ENCODE results near the gene ZNF311. TPM values are rescaled to one million over a fixed set of nuclear protein-coding genes. Genes with fewer than 3 reads are reported as not detected.
A peak's percentile ranks its signal among the peaks of the same experiment; 100 is the strongest.

The ZNF311 gene
- total RNA-seq: 0.86 and 0.97 TPM in 2 replicates

DNA sequence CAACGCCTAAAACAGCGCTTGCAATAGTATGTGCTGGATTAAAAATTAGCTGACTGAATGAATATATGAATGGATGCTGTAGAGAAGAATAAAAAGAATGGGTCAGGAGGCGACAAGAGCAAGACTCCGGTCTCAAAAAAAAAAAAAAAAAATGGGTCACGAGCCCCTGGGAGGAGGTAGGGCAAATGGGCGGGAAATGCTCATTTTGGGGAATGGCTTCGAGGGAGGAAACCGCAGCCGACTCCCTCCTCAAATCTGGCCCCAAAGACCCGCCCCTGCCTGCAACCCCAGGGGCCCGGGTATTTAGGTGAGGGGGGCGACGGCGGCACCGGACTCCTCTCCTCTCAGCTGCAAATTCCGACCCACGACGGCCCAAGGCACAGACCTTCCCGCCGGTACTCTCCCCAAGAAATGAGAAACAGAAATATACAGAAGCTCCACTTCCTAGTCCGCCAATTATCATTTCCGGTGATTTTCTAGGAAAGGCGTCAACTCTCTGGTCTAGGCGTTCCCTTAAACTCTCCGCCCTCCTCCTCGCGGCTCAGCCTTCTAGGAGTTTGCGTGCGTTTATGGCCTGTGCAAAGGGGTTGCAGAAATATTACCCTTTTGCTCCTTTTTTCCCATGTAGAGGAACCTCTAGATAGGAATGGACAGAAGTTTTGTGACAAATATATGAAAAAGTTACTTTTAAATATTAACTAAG is at the start of gene ZNF311:
Gene ZNF311 (minus strand): TSS at position 133 of the 703 bp plus-strand sequence. CDS start 1,361 bp downstream, outside the sequence.
- DNase-seq: peak; percentile 85
- H3K4me3 Mint-ChIP-seq: peak within 1 kb of the TSS; percentile 90
- H3K27me3 Mint-ChIP-seq: peaks cover 7% of the 10 kb centered on the region
- peaks cover 17% of the 10 kb centered on the region for H3K9me3 Mint-ChIP-seq
- peaks cover 7% of the 10 kb centered on the region for H3K36me3 Mint-ChIP-seq (ENCODE audit: low read depth)
- intact Hi-C loops (cut with micrococcal nuclease): loop anchor here (2.0 kb wide), 1 partner anchor 23 kb away; no protein-coding TSS in a partner anchor
- peaks cover 20% of the 10 kb centered on the region for H3K4me1 Mint-ChIP-seq
- H3K27ac Mint-ChIP-seq: peak within 1 kb of the TSS; percentile 87

DNA sequence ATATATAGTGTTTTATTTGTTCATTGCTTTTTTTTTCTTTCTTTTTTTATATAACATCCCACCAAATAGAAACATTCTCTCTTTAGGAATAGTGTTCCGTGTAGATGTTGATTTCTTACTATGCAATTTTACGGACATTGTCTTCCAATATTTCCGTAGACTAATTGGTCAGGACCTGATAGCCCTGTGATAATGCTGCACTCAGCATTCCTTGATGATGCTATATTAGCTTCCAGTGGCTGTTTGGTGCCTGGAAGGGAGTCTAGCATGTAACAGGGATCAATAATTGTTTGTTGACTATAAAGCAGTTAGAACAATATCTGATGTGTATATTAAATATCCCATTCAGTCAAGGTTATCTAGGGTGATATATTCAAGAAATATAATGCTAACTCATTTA is 46.6 kb upstream of the ZNF311 start:
- intact Hi-C loops (cut with micrococcal nuclease): no loop called here
- H3K27me3 Mint-ChIP-seq: peaks cover 15% of the 10 kb centered on the region

DNA sequence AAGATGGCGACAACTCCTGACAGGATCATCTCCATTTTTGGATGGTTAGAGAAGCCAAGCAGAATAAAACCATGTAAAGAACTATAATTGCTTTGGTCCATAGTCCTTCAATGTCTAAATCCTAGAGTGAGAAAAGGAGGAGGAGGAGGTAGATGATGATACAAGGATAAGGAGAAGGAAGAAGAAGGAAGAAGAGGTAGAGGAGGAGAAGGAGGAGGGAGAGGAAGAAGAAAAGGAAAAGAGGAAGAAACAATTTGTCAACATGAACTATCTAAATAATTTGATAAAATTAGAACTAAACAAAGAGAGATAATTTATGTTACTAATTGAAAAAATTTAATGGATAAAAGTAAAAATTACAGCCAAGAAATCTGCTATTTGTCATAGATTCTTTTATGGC is 40.0 kb upstream of the ZNF311 start, which contains the start of gene OR2W1:
Gene OR2W1 (minus strand): TSS at position 101 of the 400 bp plus-strand sequence. CDS start 0 bp downstream, at position 101.
- no peak for DNase-seq
- no peaks in the 10 kb centered on the region for H3K9me3 Mint-ChIP-seq
- H3K27me3 Mint-ChIP-seq: peaks cover 31% of the 10 kb centered on the region
- H3K27ac Mint-ChIP-seq: no peak within 1 kb of the TSS
- H3K4me1 Mint-ChIP-seq: no peaks in the 10 kb centered on the region
- H3K4me3 Mint-ChIP-seq: no peak within 1 kb of the TSS
- no peaks in the 10 kb centered on the region for H3K36me3 Mint-ChIP-seq (ENCODE audit: low read depth)
- intact Hi-C loops (cut with micrococcal nuclease): no loop called here

More for the DNA sequence above, 46.6 kb upstream of the ZNF311 start:
- Mint-ChIP-seq H3K27ac (no peak overlapping the region), H3K4me3 (no peak overlapping the region), H3K4me1 (no peaks in the 10 kb centered on the region), H3K9me3 (no peaks in the 10 kb centered on the region), H3K36me3 (ENCODE audit: low read depth) (no peaks in the 10 kb centered on the region)
- no peak for DNase-seq

DNA sequence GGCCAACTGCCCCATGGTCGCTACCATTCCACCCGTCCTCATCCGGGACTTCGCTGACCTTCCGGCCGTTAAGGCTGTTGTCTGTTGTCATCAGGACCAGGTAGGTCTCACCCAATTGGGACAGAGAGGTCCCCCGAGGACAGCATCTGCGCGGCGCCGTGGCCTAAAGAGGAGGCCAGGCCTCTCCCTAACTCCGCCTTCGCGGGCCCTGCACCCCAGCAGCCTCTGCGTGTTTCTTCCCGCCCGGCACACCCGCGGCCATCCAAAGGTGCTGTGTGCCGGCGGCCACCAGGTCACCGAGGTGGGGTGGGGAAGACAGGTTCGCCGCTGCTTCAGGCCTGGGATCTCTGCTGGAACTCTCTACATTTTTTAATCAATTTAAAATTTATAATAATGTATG is 30.8 kb upstream of the ZNF311 start:
- peaks cover 21% of the 10 kb centered on the region for H3K27me3 Mint-ChIP-seq
- no peaks in the 10 kb centered on the region for H3K9me3 Mint-ChIP-seq
- intact Hi-C loops (cut with micrococcal nuclease): no loop called here
- DNase-seq: no peak
- no peak overlapping the region for H3K27ac Mint-ChIP-seq
- no peaks in the 10 kb centered on the region for H3K36me3 Mint-ChIP-seq (ENCODE audit: low read depth)
- no peaks in the 10 kb centered on the region for H3K4me1 Mint-ChIP-seq
- H3K4me3 Mint-ChIP-seq: no peak overlapping the region

DNA sequence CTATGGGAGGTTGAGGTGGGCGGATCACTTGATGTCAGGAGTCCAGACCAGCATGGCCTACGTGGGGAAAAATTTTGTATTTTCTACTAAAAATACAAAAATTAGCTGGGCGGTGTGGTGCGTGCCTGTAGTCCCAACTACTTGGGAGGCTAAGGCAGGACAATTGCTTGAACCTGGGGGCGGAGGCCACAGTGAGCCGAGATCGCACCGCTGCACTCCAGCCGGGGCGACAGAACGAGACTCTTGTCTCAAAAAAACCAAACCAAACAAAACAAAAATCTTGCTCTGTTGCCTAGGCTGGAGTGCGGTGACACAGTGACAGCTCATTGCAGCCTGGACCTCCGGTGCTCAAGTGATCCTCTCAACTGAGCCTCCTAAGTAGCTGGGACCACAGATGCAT is 23.7 kb upstream of the ZNF311 start:
- no peaks in the 10 kb centered on the region for H3K36me3 Mint-ChIP-seq (ENCODE audit: low read depth)
- H3K4me3 Mint-ChIP-seq: no peak overlapping the region
- no peaks in the 10 kb centered on the region for H3K9me3 Mint-ChIP-seq
- peaks cover 38% of the 10 kb centered on the region for H3K27me3 Mint-ChIP-seq
- no peak for DNase-seq
- no peaks in the 10 kb centered on the region for H3K4me1 Mint-ChIP-seq
- intact Hi-C loops (cut with micrococcal nuclease): no loop called here
- no peak overlapping the region for H3K27ac Mint-ChIP-seq

DNA sequence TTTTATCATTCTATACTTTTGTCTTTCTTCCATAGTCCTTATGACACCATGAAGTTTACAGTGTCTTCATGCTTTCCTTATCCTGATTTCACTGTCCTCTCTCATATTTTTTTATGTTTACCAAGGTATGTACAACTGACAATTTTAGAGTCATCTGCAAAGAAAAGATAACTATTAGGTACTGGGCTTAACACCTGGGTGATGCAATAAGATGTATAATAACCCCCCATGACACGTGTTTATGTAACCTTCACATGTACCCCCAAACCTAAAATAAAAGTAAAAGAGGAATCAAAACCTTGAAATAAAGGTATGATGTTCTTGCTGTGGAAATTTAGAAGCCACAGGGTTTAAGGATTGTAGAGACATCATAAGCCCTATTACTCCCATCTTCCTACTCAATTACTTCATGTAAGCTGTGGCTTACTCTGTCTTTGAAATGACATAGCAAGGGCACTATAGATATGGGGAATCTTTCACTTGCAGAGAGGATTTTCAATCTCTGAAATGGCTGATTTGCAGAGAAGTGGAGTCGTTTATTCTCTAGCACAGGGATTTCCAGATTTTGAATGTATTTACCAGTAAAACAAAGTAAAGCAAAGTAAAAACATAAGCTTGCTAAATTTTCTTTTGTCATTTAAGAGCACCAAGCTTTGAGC is 20.9 kb upstream of the ZNF311 start:
- Mint-ChIP-seq H3K4me3 (no peak overlapping the region), H3K9me3 (no peaks in the 10 kb centered on the region), H3K36me3 (ENCODE audit: low read depth) (no peaks in the 10 kb centered on the region), H3K27ac (no peak overlapping the region), H3K4me1 (no peaks in the 10 kb centered on the region), H3K27me3 (peaks cover 48% of the 10 kb centered on the region)
- intact Hi-C loops (cut with micrococcal nuclease): no loop called here
- no peak for DNase-seq

DNA sequence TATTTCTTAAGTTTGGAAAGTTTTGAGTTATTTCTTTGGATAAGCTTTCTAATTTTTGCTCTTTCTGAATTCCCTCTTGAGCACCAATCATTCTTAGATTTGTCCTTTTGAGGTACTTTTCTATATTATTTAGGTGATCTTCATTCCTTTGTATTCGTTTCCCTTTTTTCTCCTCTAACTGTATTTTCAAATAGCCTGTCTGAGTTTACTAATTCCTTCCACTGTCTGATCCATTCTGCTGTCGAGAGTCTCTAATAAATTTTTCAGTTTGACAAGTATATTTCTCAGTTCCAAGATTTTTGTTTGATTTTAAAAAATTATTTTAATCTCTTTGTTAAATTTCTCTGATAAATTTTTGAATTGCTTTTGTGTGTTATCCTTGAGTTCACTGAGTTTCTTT is 16.3 kb upstream of the ZNF311 start:
- no peak for DNase-seq
- no peak overlapping the region for H3K4me3 Mint-ChIP-seq
- no peak overlapping the region for H3K27ac Mint-ChIP-seq
- peaks cover 50% of the 10 kb centered on the region for H3K27me3 Mint-ChIP-seq
- H3K9me3 Mint-ChIP-seq: no peaks in the 10 kb centered on the region
- peaks cover 5% of the 10 kb centered on the region for H3K4me1 Mint-ChIP-seq
- intact Hi-C loops (cut with micrococcal nuclease): no loop called here
- no peaks in the 10 kb centered on the region for H3K36me3 Mint-ChIP-seq (ENCODE audit: low read depth)

DNA sequence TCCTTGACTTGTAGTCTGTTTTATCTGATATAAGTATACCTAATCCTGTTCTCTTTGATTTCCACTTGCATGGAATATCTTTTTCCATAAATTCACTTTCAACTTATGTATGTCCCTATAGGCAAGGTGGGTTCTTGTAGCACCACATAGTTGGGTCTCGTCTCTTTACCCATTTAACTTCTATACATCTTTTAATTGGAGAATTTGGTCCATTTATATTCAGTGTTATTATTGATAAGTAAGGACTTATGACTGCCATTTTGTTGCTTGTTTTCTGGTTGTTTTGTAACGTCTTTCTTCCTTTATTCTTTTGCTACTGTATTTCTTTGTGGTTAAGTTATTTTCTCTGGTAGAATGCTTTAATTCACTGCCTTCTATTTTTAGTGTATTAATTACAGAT is 14.5 kb upstream of the ZNF311 start:
- Mint-ChIP-seq H3K27ac (no peak overlapping the region), H3K4me1 (peaks cover 12% of the 10 kb centered on the region), H3K36me3 (ENCODE audit: low read depth) (no peaks in the 10 kb centered on the region), H3K27me3 (peaks cover 41% of the 10 kb centered on the region), H3K9me3 (no peaks in the 10 kb centered on the region), H3K4me3 (no peak overlapping the region)
- no peak for DNase-seq
- intact Hi-C loops (cut with micrococcal nuclease): loop anchor here (10.0 kb wide), 2 partner anchors 155 to 1115 kb away; no protein-coding TSS in a partner anchor

DNA sequence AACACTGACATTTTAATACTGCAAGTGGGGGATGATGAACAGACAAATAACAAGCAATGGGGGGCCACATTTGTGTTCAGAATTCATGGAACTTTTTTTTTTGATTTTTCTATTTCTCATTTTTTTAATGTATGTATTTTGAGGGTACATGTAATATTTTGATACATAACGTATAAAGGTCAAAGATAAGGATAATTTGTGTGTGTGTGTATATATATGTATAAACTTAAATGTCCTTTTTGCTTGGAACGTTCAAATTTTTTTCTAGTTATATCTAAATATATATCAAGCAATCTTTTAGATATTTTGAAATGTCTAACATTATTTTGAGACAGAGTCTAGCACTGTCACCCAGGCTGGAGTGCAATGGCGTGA is 12.3 kb upstream of the ZNF311 start:
- peaks cover 32% of the 10 kb centered on the region for H3K27me3 Mint-ChIP-seq
- no peaks in the 10 kb centered on the region for H3K9me3 Mint-ChIP-seq
- no peak for DNase-seq
- H3K4me3 Mint-ChIP-seq: peak overlapping the region; percentile 89
- intact Hi-C loops (cut with micrococcal nuclease): loop anchor here (1.0 to 10.0 kb wide), 4 partner anchors 95 to 1113 kb away; partner anchors contain the start of gene TRIM27
- peaks cover 12% of the 10 kb centered on the region for H3K4me1 Mint-ChIP-seq
- H3K36me3 Mint-ChIP-seq (ENCODE audit: low read depth): no peaks in the 10 kb centered on the region
- no peak overlapping the region for H3K27ac Mint-ChIP-seq

DNA sequence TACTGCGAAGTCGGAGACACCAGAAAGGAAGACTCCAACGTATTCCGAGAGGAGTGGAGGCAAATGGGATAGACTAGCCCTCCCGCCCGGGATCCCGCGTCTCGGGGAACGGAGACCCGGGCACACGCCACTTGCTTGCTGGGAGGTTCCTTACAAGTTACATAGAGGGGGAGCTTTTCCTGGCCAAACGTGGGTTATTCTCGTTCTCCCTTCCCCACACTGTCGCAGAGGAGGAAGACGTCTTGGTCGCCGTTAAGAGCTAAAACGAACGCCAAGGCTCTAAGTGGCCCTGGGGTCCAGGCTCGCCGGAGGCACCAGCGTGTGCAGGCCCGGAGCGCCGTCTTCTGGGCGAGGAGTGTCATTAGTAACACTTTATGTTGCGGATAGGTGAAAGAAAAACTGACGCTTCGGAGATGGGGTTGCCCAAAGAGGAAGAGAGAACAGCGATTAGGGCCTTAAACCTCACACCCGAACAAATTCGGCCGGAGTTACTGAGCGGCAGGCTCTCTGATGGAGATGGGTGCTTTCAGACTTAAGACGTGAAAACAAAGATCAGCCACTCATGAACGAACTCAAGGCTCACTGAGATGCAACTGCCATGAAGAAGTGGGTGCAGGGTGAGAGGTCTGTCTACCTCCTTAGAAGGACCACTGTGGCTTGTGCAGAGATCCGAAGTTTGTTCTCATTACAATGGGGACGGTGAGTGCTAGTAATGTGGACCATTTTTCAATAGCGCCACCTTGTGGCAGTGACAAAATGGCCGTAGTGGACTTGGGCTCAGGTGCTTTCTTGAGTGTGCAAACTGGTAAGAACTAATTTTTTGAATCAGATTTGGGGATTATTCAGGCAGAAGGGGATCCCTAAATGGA is 11.7 kb upstream of the ZNF311 start:
- intact Hi-C loops (cut with micrococcal nuclease): loop anchor here (1.0 to 10.0 kb wide), 9 partner anchors 34 to 1112 kb away; partner anchors contain the start of gene TRIM27
- Mint-ChIP-seq H3K4me1 (peaks cover 12% of the 10 kb centered on the region), H3K36me3 (ENCODE audit: low read depth) (no peaks in the 10 kb centered on the region), H3K27ac (peak overlapping the region; percentile 82), H3K4me3 (peak overlapping the region; percentile 89), H3K9me3 (no peaks in the 10 kb centered on the region), H3K27me3 (peaks cover 26% of the 10 kb centered on the region)
- DNase-seq: peak; percentile 95

DNA sequence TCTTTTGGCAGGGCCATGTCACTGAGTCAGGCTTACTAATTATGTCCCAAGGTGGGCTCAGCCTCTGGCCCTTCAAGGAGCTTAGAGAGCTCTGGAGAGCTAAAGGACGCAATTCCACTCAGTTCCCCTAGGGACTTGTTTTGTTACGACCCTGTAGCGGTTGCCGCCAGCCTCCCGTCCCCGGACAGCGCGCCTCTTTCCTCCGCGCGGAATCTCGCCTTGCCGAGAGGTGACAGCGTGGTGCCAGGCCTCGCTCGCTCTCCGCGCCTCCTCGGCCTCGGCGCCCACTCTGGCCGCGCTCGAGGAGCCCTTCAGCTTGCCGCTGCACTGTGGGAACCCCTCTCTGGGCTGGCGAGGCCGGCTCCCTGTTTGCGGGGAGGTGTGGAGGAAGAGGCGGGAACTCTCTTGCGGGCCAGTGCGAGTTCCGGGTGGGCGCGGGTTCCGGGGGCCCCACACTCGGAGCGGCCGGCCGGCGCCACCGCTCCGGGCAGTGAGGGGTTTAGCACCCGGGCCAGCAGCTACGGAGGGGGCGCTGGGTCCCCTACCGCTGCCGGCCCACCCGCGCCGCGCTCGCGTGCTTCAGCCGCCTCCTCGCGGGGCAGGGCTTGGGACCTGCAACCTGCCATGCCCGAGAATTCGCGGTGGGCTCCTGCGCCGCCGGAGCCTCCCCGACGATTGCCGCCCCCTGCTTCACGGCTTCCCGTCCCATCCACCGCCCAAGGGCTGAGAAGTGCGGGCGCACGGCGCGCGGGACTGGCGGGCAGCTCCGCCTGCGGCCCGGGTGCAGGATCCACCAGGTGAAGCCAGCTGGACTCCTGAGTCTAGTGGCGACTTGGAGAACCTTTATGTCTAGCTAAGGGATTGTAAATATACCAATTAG is 9.9 kb upstream of the ZNF311 start:
- Mint-ChIP-seq H3K4me1 (peaks cover 19% of the 10 kb centered on the region), H3K27ac (no peak overlapping the region), H3K9me3 (no peaks in the 10 kb centered on the region), H3K27me3 (peaks cover 26% of the 10 kb centered on the region), H3K36me3 (ENCODE audit: low read depth) (peaks cover 2% of the 10 kb centered on the region), H3K4me3 (no peak overlapping the region)
- DNase-seq: peak; percentile 60
- intact Hi-C loops (cut with micrococcal nuclease): loop anchor here (10.0 kb wide), 2 partner anchors 150 to 1110 kb away; no protein-coding TSS in a partner anchor

DNA sequence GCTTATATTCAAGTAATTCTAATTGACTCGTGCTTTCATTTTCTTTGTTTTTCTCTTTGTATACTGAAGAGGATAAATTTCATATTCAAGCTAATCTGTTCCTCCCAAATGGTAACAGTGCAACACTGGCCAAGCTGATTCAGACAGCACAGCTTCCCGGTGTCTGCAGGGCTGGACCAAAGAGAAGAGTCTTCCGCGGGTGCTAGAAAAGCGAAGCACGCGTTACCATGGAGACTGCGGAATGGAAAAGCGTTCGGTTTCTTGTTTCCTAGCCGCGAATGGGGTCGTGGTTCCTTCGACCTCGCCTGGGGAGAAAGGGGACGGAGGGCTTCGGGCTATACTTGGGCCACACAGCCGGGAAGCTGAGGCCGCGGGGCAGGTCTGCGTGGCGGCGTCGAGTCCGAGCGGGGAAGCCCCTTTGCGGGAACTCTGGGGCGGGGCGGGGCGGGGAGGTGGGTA is 6.2 kb upstream of the ZNF311 start:
- intact Hi-C loops (cut with micrococcal nuclease): loop anchor here (10.0 kb wide), 2 partner anchors 147 to 1107 kb away; no protein-coding TSS in a partner anchor
- Mint-ChIP-seq H3K9me3 (no peaks in the 10 kb centered on the region), H3K36me3 (ENCODE audit: low read depth) (peaks cover 2% of the 10 kb centered on the region), H3K27me3 (peaks cover 12% of the 10 kb centered on the region), H3K27ac (peak overlapping the region; percentile 81), H3K4me3 (peak overlapping the region; percentile 93), H3K4me1 (peaks cover 14% of the 10 kb centered on the region)
- peak; percentile 87 for DNase-seq

DNA sequence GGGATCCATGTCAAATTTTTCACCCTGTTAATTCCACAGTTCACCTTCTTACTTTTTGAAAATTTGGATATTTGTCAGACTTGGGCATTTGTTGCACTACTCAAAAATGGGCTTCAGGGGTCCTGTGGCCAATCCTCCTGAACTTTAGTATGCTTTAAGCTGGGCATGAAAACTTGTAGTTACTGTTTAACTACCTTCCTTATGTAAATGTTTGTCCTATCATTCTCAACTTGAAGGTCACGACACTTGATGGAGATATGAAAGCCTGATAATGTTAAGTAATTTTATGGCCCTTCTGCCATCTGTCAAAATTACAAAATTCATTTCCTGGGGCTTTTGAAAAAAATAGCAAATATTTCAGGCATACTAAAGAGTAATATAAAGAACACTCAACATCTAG is 4.2 kb upstream of the ZNF311 start:
- peaks cover 20% of the 10 kb centered on the region for H3K4me1 Mint-ChIP-seq
- H3K4me3 Mint-ChIP-seq: no peak overlapping the region
- intact Hi-C loops (cut with micrococcal nuclease): no loop called here
- DNase-seq: no peak
- no peak overlapping the region for H3K27ac Mint-ChIP-seq
- peaks cover 6% of the 10 kb centered on the region for H3K36me3 Mint-ChIP-seq (ENCODE audit: low read depth)
- peaks cover 12% of the 10 kb centered on the region for H3K27me3 Mint-ChIP-seq
- H3K9me3 Mint-ChIP-seq: peaks cover 10% of the 10 kb centered on the region

Measured in activated CD4-positive, alpha-beta T cell treated with anti-CD3 and anti-CD28 coated beads, Interleukin-2, amount 10 ng/mL, durations not matched to agents 24 days and 14 days (primary cell).